Cerebellar cortex (tissue), 1 donor: Measurements from ENCODE around the gene CBX7.

Experiments
- DNase-seq: peaks from one replicate; pipeline ENCODE4 v3.0.0-alpha.2; 2015; ENCODE audit warnings: low spot score

CBX7 gene

GRCh38 chr22:39091126-39092081 is 61.1 kb downstream of the CBX7 start:
- DNase-seq: no peak

- no peak for DNase-seq
Measured at GRCh38 chr22:39090426-39091064, 61.9 kb downstream of the CBX7 start.

- no peak for DNase-seq
Measured at GRCh38 chr22:39089928-39090327, 62.6 kb downstream of the CBX7 start.

- DNase-seq: no peak
Measured at GRCh38 chr22:39088685-39089032, 63.8 kb downstream of the CBX7 start.

GRCh38 chr22:39087881-39088684 is 64.4 kb downstream of the CBX7 start:
- no peak for DNase-seq

- no peak for DNase-seq
Measured at GRCh38 chr22:39087098-39087497, 65.4 kb downstream of the CBX7 start.

- no peak for DNase-seq
Measured at GRCh38 chr22:39084666-39085065, 67.8 kb downstream of the CBX7 start.

GRCh38 chr22:39083212-39084165 is 69.0 kb downstream of the CBX7 start:
- DNase-seq: no peak

- no peak for DNase-seq
Measured at GRCh38 chr22:39081598-39081997, 70.9 kb downstream of the CBX7 start.

- DNase-seq: no peak
Measured at GRCh38 chr22:39081016-39081415, 71.5 kb downstream of the CBX7 start.
